Gastroesophageal sphincter (tissue), 4 donors: ENCODE measurements around the gene GALNTL6. TPM values are rescaled to one million over a fixed set of nuclear protein-coding genes. Genes with fewer than 3 reads are reported as not detected.
A peak's percentile ranks its signal among the peaks of the same experiment; 100 is the strongest.

Experiments used
- ATAC-seq: fragments of 150-250 bp; one replicate; pipeline ENCODE4 v1.9.1; 2016; ENCODE audit warnings: mild to moderate bottlenecking, moderate library complexity
- H3K27ac ChIP-seq, 4 donors: fragments of 200-600 bp; sonication (generic) in 3 of 4; 1 replicate in 3 of 4; 2 replicates in 1 of 4; pipeline ENCODE4 v1.5.1; 2016 to 2019
- H3K27me3 ChIP-seq: fragments of 200-600 bp; sonication (generic); one replicate; pipeline ENCODE4 v1.5.1; 2019
- H3K36me3 ChIP-seq, 2 donors: fragments of 200-600 bp; sonication (generic); one replicate each; pipeline ENCODE4 v1.5.1; 2019; ENCODE audit warnings: control low read depth in 1 of 2
- H3K4me1 ChIP-seq, 3 donors: fragments of 200-600 bp; sonication (generic); 1 replicate in 2 of 3; 2 replicates in 1 of 3; pipeline ENCODE4 v1.5.1; 2016 to 2019; ENCODE audit warnings: control low read depth in 2 of 3
- H3K4me3 ChIP-seq, 2 donors: fragments of 200-600 bp; sonication (generic); one replicate each; pipeline ENCODE4 v1.5.1; 2019; ENCODE audit warnings: mild to moderate bottlenecking in 1 of 2, moderate library complexity in 1 of 2
- H3K9me3 ChIP-seq, 3 donors: fragments of 200-600 bp; sonication (generic); one replicate each; pipeline ENCODE4 v1.5.1; 2017 to 2019; ENCODE audit warnings: control low read depth in 2 of 3
- EP300 ChIP-seq: sonication (generic); formaldehyde crosslinking; IDR thresholded peaks from one replicate; pipeline ENCODE4 v1.6.1; 2017; ENCODE audit warnings: antibody characterized with exemption, mild to moderate bottlenecking
- POLR2A ChIP-seq, 2 donors: fragments of 450-650 bp; IDR thresholded peaks; one replicate each; pipeline ENCODE4 v1.6.1; 2017; ENCODE audit warnings: antibody characterized with exemption in 2 of 2, mild to moderate bottlenecking in 2 of 2, moderate library complexity in 1 of 2
- POLR2AphosphoS5 ChIP-seq: sonication (generic); formaldehyde crosslinking; IDR thresholded peaks from one replicate; pipeline ENCODE4 v1.6.1; 2017; ENCODE audit warnings: antibody characterized with exemption
- WGBS, 2 donors: methylation state at CpG; one replicate each; pipeline ENCODE4 v1.1.5; 2018; ENCODE audit warnings: low coverage in 1 of 2; 5-methylcytosine and 5-hydroxymethylcytosine counted together
- total RNA-seq, 4 donors: library from RNA; depleted of rRNA; stranded (reverse); fragments of >200 nt; gene quantifications; one replicate each; pipeline ENCODE4 v1.1.0, GENCODE V29; 2016
- TF ChIP-seq, protein P1 (sequence below), 4 experiments: fragments of 200-600 bp in 2 of 4; fragments of 450-650 bp in 2 of 4; sonication (generic) in 1 of 4; IDR thresholded peaks; one replicate each; pipeline ENCODE4 v1.5.1; 2017 to 2019; ENCODE audit warnings: antibody characterized with exemption in 4 of 4, mild to moderate bottlenecking in 2 of 4, moderate library complexity in 2 of 4

GALNTL6 gene
- total RNA-seq, 4 donors from 2014 or later, result not detected

DNA sequence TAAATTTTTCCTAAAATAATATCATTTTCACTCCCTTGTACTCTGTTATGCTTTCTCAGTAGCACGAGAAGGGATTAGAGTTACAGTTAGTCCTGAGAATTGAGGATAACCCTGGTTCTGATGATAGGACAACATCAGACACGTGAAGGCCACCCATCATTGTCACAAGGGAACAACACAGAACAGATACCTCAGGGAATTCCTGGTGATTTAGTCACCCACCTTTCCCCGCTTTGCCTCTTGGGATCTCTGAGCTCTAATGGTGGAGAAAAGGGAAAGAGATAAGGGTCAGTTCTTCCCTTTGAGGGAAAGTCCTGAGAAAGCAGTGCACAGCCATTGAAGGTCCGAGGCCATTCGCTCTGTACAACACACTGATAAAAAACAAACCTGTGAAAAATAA, 1243.1 kb downstream of the GALNTL6 start:
- no peak for ATAC-seq
- no peak overlapping the region for H3K27ac ChIP-seq
- no peak overlapping the region for H3K4me3 ChIP-seq
- H3K9me3 ChIP-seq, result no peaks in the 10 kb centered on the region
- H3K36me3 ChIP-seq, result no peaks in the 10 kb centered on the region
- 91 to 100% methylated on average over 2 to 5 of the region's 5 CpGs for WGBS, 2 donors
- H3K4me1 ChIP-seq, result peaks cover 0 to 16% (median 5%) of the 10 kb centered on the region in 3 donors
- TF ChIP-seq, protein P1, sequence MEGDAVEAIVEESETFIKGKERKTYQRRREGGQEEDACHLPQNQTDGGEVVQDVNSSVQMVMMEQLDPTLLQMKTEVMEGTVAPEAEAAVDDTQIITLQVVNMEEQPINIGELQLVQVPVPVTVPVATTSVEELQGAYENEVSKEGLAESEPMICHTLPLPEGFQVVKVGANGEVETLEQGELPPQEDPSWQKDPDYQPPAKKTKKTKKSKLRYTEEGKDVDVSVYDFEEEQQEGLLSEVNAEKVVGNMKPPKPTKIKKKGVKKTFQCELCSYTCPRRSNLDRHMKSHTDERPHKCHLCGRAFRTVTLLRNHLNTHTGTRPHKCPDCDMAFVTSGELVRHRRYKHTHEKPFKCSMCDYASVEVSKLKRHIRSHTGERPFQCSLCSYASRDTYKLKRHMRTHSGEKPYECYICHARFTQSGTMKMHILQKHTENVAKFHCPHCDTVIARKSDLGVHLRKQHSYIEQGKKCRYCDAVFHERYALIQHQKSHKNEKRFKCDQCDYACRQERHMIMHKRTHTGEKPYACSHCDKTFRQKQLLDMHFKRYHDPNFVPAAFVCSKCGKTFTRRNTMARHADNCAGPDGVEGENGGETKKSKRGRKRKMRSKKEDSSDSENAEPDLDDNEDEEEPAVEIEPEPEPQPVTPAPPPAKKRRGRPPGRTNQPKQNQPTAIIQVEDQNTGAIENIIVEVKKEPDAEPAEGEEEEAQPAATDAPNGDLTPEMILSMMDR (IDR thresholded peaks at IDR 0.05), result no peak
- TF ChIP-seq POLR2A (IDR thresholded peaks at IDR 0.05) (no peak), EP300 (no peak), POLR2AphosphoS5 (no peak)
- H3K27me3 ChIP-seq, result no peaks in the 10 kb centered on the region

DNA sequence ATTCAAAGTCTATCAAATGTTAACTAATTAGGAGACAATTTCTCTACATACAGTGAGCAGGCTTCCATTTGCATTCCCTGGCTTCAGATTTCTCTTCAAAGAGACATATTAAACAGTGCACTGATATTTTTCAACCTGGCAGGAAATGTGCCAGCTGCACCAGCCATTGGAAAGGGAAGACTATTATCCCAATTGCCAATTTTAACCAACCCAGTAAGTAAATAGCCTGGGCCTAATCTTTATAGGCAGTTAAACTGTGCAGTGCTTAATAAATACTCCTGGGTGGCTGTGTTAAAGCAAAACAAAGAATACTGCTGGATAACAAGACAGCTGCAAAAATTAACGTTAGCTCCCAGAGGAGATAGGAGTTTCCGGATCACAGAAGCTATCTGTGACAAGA, 1243.5 kb downstream of the GALNTL6 start:
- no peak overlapping the region for H3K4me3 ChIP-seq
- no peak overlapping the region for H3K27ac ChIP-seq
- TF ChIP-seq EP300 (no peak), POLR2AphosphoS5 (no peak), POLR2A (IDR thresholded peaks at IDR 0.05) (no peak)
- TF ChIP-seq, protein P1 (IDR thresholded peaks at IDR 0.05), result no peak
- H3K9me3 ChIP-seq, result no peaks in the 10 kb centered on the region
- WGBS, 2 donors, result 40 to 55% methylated on average over 2 of the region's 2 CpGs
- H3K27me3 ChIP-seq, result no peaks in the 10 kb centered on the region
- peaks cover 0 to 16% (median 5%) of the 10 kb centered on the region in 3 donors for H3K4me1 ChIP-seq
- H3K36me3 ChIP-seq, result no peaks in the 10 kb centered on the region
- ATAC-seq, result no peak

DNA sequence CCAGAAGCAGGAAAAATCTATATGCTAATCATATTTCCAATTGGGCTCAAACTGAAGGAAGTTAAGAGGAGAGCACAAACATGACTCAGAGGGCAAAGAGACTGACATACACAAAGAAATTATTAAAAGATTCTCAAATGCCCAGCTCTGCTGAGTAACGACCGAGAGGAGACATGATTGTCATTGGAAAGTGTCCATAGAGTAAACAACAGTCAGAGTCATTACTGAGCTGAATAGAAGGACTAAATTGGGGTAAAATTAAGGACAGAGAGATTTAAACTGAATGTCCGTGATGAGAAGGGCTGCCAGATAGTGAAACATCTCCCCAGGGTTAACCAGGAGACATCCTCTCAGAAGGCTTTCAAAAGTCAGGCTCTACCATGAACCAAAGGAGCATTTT, 1244.2 kb downstream of the GALNTL6 start:
- Histone ChIP-seq H3K27me3 (no peaks in the 10 kb centered on the region), H3K4me1 (peaks cover 0 to 16% (median 5%) of the 10 kb centered on the region in 3 donors), H3K4me3 (no peak overlapping the region), H3K27ac (peak overlapping the region in 1 of 4 donors; percentile 4), H3K36me3 (no peaks in the 10 kb centered on the region), H3K9me3 (no peaks in the 10 kb centered on the region)
- 0 to 31% methylated on average over 3 of the region's 3 CpGs for WGBS, 2 donors
- ATAC-seq, result no peak
- no peak for TF ChIP-seq EP300

DNA sequence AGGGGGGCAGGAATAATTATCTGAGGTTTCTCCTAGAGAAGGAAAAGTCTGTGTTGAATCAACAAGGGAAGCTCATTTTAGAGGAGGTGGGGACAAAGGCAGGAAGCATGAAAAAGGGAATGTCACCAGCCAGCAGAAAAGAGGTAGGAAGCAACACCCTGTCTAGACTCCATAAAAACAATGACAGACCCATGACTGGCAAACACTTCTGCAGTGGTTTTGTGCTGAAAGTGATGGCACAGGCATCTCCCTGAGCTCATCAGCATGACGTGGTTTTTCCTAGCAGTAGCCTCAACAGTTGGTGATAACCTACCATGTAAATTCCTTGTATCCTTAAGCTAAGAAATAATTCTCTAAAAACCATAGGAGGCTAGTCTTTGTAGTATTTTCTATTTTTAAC, 1244.7 kb downstream of the GALNTL6 start:
- no peak for TF ChIP-seq POLR2A (IDR thresholded peaks at IDR 0.05)
- TF ChIP-seq EP300, result no peak
- TF ChIP-seq, protein P1 (IDR thresholded peaks at IDR 0.05), result no peak
- no peak for TF ChIP-seq POLR2AphosphoS5
- H3K36me3 ChIP-seq, result no peaks in the 10 kb centered on the region
- no peak for ATAC-seq
- peak overlapping the region in 1 of 4 donors; percentile 4 for H3K27ac ChIP-seq
- 36 to 53% methylated on average over 1 of the region's 1 CpG for WGBS, 2 donors
- H3K4me3 ChIP-seq, result no peak overlapping the region
- H3K9me3 ChIP-seq, result no peaks in the 10 kb centered on the region
- no peaks in the 10 kb centered on the region for H3K27me3 ChIP-seq
- H3K4me1 ChIP-seq, result peaks cover 0 to 16% (median 5%) of the 10 kb centered on the region in 3 donors

DNA sequence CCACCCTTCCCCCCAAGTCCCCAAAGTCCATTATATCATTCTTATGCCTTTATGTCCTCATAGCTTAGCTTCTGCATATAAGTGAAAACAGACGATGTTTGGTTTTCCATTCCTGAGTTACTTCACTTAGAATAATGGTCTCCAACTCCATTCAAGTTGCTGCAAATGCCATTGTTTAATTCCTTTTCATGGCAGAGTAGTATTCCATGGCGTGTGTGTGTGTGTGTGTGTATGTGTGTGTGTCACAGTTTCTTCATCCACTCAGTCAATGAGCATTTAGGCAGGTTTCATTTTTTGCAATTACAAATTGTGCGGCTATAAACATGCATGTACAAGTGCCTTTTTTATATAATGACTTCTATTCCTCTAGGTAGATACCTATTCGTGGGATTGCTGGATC, 1248.0 kb downstream of the GALNTL6 start:
- TF ChIP-seq POLR2AphosphoS5, result no peak
- TF ChIP-seq, protein P1 (IDR thresholded peaks at IDR 0.05), result no peak
- TF ChIP-seq POLR2A (IDR thresholded peaks at IDR 0.05), result no peak
- no peak for TF ChIP-seq EP300
- Histone ChIP-seq H3K9me3 (peaks cover 0 to under 1% (median 0%) of the 10 kb centered on the region in 3 donors), H3K4me1 (peaks cover 0 to 16% (median 5%) of the 10 kb centered on the region in 3 donors), H3K27me3 (no peaks in the 10 kb centered on the region), H3K36me3 (no peaks in the 10 kb centered on the region), H3K4me3 (no peak overlapping the region), H3K27ac (no peak overlapping the region)
- WGBS, 2 donors, result 82 to 87% methylated on average over 2 to 4 of the region's 4 CpGs
- ATAC-seq, result no peak
